Posterior vena cava (tissue), 2 donors: ENCODE measurements around the gene CDR2. TPM values are rescaled to one million over a fixed set of nuclear protein-coding genes. Genes with fewer than 3 reads are reported as not detected.
"Not testable (repeated sequence)": the region's sequence is repeated elsewhere in the genome, so short reads cannot be mapped to it uniquely, and the experiment has no call there.

Source experiments
- DNase-seq: peaks from one replicate; pipeline ENCODE4 v3.0.0-alpha.2; 2020; ENCODE audit warnings: low spot score
- intact Hi-C, 2 donors: fragments of 100-400 bp; cut with DNase I; formaldehyde crosslinking; loops; one replicate each; pipeline versions ENCODE4 v1.14.1 to v1.14.2; 2022 to 2023
- total RNA-seq, 2 donors: library from RNA; stranded (reverse); fragmentation: NEBNext Ultra II Directional; extraction: Animal tissue kit (Norgen Biotek cat#: 25700); gene quantifications; one replicate each; pipeline ENCODE4 v1.2.1, GENCODE V29; 2021
- donor health status: DM: yes; HTN: yes; CAD: no.
- donor health status: DM: yes; HTN: yes; CAD: no.

Gene CDR2
- total RNA-seq, 2 donors from 2014 or later, result 28.9 to 40.0 TPM

DNA sequence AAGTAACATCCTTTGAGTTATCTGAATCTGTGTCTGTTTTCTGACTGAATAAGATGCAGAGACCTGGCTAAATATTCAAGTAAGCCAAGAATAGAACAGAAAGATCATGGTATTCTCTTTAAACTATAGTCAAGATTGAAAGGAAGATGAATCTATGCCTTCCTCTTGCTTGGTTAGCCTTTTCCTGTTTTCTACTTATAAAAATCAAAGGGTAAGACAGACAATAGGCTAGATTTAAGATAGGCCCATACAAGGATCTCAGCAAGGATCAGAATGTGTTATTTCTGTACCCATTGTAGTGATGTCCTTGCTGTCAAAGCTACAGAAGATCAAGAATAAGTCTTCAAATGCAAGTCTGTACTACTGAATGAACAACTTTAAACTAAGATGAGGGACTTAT is 7.0 kb upstream of the CDR2 start:
- intact Hi-C loops, result no loop called here
- DNase-seq, result no peak

DNA sequence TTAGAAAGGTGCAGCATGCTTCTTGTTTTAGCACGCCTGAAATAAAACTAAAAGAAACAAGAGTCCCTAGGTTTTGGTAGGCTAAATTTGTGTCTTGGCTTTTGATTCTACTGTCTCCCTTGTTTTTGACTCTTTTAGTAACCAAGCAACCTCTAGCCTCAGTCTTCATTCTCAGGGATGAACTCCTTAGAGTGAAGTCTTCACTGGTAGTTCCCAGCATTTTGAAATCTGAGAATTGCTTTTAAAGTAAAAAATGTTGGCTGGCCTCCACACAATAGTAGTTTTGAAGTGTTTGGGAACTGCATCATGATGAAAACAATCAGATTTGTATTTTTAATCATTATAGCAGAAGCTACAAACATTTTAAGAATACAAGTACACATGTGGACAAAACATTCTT is 6.1 kb upstream of the CDR2 start:
- DNase-seq, result no peak
- intact Hi-C loops, result no loop called here

DNA sequence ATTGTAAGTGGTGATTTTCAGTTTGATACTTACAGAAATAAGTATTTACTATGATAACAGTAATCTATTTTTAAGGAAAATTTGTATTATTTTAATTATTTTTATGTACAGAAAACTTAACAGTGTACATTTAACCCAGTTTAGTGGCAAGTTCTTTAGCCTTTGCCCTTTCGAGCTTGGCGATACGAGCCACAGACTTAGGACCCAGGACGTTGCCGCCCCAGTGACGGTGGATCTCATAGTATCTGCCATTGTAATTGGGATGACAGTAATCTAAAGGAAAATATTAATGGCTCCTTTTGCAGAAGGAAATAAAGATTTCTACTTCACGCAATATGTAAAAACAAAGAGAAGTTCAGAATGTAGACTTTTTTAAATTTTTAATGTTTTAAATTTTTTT is 5.2 kb upstream of the CDR2 start:
- intact Hi-C loops, result no loop called here
- DNase-seq, result no peak

DNA sequence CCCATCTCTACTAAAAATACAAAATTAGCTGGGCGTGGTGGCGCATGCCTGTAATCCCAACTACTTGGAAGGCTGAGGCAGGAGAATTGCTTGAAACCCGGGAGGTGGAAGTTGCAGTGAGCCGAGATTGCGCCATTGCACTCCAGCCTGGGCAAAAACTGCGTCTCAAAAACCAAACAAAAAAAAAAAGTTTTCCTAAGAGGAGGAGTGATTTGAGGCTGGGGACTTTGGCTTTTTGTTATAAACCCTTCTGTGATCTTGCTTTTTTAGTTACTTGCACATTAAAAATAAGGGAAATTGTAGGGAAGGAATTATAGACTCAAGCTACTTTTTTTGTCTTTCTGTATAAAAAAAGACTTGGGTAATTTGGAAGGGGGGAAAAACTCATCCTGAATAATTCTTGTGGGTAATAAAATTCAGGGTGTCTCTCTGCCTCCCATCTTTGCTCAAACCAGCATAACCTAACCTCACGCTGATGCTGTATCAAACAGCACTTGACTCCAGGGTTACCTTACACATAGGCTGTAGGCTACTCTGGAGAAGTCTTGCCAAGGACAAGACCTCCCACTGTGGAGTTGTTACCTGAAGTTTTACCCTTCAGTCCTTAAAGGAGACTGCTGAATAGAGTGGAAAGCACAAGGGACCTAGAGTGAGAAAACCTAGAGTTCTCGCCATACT is 1.7 kb upstream of the CDR2 start:
- DNase-seq, result no peak
- intact Hi-C loops, result no loop called here

DNA sequence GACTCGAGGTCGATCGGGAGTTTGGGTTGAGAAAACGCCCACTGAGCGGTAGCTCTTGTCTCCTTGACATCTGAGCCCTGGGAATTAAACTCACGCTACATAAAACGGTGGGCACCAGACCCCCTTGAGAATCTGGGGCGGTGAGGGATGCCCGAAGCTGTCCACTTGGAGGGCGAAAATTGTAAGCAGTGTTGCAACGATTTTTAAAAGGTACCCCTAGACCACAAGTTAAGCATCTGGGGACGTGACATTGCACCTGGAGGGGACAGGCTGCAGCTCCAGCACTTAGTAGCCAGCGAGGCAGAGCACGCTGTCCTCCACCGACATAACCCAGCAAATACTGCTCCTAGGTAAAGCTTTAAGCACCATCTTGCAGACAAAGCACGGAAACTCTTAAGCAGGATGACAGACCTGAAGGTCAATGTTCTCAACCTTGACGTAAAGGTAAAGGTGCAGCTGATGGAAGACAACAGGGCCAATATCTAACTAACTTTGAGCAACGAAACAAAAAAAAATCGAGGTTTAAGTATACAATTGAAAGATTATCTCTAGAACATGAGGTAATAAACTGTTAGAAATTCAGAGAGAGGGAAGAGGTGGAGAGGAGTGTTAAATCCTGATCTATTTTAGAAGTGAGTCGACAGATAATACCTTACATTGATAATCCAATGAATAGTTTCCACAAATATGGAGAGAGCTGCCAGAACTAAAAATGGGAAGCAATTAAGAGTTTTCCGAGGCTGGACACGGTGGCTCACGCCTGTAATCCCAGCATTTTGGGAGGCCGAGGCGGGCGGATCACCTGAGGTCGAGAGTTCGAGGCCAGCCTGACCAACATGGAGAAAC is 921 bp upstream of the CDR2 start:
- no peak for DNase-seq

DNA sequence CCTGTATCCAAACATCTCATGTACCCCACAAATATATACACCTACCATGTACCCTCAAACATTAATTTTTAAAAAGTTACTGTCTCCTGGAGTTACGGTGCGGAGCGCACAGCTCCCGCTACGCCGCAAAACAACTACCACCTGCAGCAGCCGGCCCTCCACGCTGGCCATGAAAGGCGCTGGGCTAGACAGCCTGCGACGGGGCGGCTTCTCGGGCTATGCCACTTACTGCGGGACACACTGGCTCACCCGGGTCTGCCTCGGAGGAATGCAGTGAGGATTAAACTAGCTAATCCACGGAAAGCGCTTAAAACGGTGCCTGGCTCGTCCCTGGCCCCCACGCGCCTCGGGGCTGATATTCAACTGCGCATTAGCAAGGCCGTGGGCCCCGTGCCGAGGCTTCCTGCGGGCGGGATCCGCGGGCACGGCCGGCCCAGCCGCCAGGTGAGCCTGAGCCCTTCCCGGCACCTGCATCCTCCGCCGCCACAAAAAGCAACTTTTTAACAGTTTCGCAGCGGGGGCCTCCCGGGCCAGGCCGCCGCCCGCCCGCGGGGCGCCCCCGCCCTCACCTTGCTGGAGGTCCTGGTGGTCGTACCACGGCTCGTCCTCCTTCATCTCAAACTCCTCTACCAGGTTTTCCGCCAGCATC is 633 bp downstream of the CDR2 start:
- DNase-seq, result peak; percentile 83
- intact Hi-C loops, result no loop called here

More for the DNA sequence above, 921 bp upstream of the CDR2 start:
- intact Hi-C loops, result no loop called here

DNA sequence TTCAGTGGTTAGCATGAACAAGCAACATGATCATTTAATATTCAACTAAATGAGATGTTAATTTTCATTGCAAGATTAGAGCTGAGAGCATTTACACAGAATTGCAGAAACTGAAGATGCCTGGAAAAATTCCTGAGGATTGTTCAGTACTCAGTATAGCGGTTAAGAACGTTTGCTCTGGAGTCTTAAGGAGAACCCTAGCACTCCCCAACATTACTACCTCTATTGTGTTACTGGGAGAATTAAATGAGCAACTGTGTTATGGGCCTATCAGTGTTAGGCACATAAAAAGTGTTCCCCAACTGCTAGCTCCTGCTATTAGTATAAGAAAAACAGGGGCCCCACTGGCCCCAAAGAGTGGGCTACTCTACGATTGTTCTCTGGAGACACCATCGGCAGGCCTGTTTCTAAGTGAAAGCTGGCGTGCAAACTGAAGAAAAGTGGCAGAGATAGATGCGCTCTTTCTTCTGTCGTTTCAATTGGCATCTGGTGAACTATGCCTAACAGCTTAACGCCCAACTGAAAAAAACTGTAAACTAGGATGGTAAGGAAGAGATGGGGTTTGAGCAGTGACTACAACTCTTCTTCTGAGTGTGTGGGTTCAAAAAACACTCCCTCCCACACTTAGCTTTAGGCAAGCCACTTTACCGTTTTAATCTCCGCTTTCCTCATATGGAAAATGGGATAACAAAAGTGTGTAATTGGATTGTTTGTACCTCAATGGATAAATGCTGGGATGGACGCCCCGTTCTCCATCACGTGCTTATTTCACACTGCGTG is 1.3 kb downstream of the CDR2 start:
- intact Hi-C loops, result no loop called here

DNA sequence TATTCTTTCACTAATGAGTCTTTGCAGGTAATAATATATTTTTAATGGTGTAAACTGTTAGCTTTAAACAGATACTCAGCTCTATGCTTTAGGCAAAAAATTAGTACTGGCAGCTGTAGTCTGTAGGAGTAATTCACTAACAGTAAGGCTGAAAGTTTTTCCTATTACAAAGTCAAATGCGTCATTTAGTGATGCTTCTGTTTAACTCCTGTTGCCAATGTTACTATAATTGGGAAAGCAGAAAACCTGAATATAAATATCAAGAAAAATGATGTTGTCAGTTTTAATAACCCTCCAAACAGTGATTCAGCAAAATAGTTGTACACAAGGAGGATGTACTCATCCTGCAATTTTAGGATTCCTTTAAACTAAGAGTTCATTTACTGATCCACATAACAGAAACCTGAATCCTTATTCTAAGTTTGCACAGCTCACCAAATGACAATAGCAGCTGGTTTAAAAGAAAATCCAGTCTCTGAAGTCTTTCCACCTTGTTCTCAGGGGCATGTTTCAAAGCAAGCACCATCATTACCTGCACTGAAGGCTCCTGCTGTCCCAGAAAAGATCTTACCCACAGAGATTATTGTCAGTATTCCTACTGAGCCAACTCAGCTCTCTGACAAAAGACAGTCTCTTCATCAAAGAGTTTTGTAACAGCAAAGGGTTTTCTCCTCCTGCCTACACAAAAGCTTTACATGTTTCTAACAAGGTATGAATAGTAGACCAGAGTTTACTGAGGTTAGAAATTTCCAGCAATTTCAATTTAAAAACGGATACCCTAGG is 4.2 kb downstream of the CDR2 start:
- DNase-seq, result no peak
- intact Hi-C loops, result loop anchor here in 1 of 2 donors (1.0 kb wide), 1 partner anchor 49 kb away; no protein-coding TSS in a partner anchor

More for the DNA sequence above, 1.3 kb downstream of the CDR2 start:
- no peak for DNase-seq

DNA sequence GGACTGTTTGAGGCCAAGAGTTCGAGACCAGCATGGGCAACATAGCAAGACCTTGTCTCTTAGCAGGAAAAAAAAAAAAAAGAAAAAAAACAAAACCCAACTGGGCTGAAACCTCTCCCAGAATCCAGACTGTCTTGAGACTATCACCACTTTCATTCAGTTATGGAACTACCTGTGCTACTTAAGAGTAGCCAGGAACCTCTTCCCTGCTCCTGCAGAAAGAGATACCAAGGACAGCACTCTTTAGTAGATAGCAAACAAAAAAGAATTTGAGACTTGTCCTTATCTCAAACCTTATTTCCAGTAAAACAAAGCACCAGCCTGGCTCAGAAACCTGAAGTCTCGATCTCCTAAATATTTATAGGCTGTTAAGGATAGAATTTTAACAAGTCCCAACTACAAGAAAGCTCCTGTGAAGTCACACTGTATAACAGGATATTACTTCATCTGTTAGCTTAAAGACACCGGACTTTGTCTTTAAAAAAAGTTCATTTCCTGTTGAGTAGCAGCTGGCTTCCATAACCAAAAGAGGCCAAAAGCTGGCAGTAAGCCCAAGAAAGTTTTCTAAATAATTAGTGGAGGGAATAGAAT is 5.1 kb downstream of the CDR2 start:
- intact Hi-C loops, result no loop called here
- DNase-seq, result no peak

DNA sequence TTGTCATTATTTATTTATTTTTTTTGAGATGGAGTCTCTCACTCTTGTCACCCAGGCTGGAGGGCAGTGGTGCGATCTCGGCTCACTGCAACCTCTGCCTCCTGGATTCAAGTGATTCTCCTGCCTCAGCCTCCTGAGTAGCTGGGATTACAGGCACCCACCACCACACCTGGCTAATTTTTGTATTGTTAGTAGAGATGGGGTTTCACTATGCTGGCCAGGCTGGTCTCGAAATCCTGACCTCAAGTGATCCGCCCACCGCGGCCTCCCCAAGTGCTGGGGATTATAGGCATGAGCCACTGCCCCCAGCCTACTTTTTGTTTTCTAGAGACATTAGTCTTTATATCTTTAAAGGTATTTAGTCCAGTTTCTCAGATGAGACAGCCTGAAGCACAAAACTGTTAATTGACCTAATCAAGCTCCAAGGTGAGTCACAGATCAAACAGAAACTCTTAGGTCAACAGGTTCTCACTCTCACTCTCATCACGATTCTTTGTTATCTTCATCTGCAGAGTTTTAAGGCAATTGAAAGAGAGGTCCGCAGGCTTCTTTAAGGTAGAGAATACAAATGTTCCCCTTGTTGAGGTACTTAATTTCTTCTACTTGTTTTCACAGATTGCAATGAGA is 6.1 kb downstream of the CDR2 start:
- DNase-seq, intact Hi-C loops: not testable (repeated sequence)

DNA sequence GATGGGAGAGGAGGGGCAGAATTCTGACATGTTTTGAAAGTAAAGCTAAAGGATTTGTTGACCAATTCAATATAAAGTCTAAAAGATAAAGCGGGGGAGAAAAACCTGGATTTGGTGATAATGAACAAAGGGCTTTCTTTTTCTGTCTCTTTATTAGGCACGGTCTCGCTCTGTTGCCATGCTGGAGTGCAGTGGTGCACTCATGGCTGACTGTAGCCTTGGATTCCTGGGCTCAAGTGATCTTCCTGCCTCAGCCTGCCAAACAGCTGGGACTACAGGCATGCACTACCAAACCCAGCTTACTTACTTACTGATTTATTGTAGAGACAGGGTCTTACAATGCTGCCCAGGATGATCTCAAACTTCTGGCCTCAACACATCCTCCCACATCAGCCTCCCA is 7.5 kb downstream of the CDR2 start:
- DNase-seq, result no peak
- intact Hi-C loops, result no loop called here

DNA sequence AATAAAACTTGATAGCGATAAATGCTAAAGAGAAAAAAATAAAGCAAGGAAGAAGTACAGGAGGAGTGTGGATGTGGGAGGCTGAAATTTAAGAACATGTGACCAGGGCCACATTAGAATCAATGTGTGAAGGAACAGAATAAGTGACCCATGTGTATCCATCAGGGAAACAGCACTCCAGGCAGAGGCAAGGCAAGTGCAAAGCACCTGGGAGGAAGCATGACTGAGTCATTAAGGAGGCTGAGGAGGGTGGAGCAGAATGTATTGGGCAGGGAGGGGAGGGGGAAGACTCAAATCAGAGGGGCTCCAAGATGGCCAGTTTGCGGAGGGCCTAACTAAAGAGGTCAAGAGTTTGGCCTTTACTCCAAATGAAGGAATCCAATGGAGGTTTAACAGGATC is 8.0 kb downstream of the CDR2 start:
- no peak for DNase-seq
- intact Hi-C loops, result no loop called here

DNA sequence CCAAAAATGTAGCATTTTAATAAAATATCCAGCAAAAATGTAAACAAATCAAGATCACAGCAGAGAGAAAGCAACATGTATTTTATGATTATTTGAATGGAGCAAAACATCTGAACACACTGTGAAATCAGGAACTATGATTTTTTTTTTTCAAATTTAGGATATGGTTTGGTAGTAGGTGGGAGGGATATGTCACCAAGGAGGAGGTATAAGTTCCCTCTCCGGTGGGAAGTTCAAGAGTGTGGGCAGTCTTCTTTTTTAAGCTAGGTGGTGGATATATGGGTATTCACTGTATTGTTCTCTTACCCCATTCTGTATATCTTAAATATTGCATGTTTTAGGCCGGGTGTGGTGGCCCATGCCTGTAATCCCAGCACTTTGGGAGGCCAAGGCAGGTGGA is 10.2 kb downstream of the CDR2 start:
- DNase-seq, result no peak
- intact Hi-C loops, result no loop called here

DNA sequence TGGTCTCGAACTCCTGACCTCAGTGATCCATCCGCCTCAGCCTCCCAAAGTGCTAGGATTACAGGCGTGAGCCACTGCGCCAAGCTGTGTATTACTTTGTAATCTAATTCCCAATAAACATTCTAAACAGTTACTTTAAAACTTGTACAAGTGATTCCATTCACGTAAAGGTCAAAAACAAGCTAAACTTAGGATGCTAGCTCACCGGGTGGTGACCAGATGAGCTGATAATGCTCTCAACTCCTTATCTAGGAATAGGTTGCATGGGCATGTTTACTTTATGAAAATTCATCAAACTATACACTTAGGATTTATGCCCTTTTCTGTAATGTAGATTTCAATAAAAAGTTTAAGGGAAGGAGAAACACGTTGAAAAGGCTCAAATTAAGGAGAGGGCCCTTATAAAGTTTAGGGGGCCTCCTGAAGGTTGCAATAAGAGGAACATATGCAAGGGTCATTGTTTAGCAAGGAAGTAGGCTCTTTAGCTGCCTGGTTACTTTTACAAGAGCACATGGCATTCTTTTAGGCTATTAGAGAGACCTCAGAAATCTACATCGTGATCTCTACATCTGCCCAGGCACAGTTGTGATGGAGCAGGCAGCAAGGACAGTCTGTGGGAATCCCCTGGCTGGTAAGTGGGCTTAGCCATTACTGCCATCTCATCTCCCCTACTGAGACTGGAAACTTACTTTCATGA is 13.3 kb downstream of the CDR2 start:
- no peak for DNase-seq
- intact Hi-C loops, result no loop called here

DNA sequence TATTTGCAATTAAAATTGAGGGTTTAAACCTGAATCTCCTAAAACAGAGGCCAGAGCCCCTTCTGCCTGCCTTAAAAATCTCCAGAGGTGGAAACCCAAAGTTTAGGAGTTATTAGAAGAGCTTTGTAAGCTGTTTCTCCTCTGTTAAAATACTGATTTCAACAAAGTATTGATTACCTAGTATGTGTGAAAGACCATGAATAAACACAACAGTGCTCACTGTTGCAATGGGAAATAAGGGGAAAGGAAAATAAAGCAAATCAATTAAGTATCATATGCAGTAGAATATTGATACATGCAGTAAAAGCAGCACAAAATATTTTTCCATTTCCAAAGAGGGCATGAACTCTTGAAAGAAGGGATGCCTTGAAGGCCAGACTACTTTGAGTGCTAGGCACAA is 14.7 kb downstream of the CDR2 start:
- intact Hi-C loops, result no loop called here
- DNase-seq, result no peak

DNA sequence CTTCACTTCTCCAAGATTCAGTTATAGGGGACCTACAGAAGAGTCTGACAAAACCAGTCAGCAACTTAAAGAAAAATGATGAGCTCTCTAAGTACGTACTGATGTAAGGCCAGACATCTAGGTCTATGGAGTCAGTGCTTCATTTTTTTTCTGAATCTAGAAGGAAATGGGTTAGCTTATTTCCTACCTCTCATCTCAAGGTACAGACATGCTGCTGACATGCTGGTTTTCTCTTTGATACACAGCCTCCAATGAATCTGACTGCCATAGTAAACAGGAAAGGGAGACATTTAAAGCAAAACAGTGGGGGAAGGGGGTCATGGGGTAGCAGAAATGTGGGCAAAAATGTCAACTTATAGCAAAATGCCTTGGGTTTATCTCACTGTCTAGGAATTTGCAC is 16.4 kb downstream of the CDR2 start:
- intact Hi-C loops, result no loop called here
- DNase-seq, result no peak

DNA sequence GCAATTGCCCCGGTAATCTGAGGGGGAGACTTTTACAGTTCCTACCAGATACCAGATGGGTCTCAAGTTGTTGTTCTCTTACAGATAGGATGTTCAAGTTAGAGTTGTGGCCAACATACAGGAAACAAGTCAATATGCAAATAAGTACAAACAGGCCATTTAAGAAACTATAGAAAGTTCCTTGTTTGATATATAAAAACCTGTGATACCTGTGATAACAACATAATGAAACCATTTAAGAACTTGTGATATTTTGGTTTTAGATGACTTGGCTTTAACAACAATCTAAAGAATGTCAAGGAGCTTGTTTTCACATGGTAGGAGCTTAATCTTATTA is 16.8 kb downstream of the CDR2 start:
- intact Hi-C loops, result no loop called here
- DNase-seq, result no peak
